ENCODE data around the gene KIF1A.

DNA sequence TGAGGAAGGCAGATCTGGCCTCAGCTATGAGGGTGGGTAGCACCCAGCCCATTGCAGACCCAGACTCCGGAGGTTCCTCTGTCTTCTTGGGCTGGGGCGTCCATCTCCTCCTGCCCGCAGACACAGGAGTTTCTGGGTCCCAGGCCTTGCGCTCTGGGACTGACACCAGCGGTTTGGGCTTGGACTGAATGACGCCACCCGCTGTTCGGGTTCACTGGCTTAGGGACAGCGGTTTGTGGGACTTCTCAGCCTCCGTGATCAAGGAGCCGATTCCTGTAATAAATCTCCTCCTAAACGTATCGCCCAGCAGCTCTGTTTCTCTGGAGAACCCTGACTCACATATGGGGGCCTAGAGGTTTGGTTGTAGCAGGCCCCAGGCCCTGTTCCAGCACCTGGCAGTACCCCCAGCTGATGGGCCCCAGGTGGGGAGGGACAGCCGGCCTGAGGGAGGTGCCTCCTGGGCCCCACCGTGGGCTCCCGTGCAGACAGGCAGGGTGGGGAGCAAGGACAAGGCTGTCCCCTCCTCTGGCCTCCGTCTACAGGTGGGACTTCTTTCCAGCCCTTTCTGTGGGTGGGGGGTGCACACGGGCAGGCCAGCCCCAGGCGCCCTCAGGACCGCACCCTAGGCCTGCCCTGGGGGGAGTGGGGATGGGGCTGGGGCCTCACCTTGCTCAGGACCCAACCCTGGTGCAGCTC is 132.8 kb downstream of the KIF1A start:
- TF ChIP-seq, protein P1, sequence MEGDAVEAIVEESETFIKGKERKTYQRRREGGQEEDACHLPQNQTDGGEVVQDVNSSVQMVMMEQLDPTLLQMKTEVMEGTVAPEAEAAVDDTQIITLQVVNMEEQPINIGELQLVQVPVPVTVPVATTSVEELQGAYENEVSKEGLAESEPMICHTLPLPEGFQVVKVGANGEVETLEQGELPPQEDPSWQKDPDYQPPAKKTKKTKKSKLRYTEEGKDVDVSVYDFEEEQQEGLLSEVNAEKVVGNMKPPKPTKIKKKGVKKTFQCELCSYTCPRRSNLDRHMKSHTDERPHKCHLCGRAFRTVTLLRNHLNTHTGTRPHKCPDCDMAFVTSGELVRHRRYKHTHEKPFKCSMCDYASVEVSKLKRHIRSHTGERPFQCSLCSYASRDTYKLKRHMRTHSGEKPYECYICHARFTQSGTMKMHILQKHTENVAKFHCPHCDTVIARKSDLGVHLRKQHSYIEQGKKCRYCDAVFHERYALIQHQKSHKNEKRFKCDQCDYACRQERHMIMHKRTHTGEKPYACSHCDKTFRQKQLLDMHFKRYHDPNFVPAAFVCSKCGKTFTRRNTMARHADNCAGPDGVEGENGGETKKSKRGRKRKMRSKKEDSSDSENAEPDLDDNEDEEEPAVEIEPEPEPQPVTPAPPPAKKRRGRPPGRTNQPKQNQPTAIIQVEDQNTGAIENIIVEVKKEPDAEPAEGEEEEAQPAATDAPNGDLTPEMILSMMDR (IDR thresholded peaks at IDR 0.05; ENCODE audit: low read length), result no peak
- TF ChIP-seq EZH2phosphoT487 (IDR thresholded peaks at IDR 0.05; ENCODE audit: low read length), result no peak

Data from MM.1S (cell line).